AG04450 (cell line): ENCODE data around the gene SPRTN. TPM values are rescaled to one million over a fixed set of nuclear protein-coding genes. Genes with fewer than 3 reads are reported as not detected.

Experiments
- CTCF ChIA-PET: fragments of 300-600, 350-600 bp; formaldehyde crosslinking; extraction: SDS; loops from one replicate; lab custom pipeline; 2022; ENCODE audit warnings: antibody characterized with exemption, inconsistent platforms; lab: Charles Lee
- POLR2A ChIA-PET: fragments of 350-600 bp; formaldehyde crosslinking; extraction: SDS; loops from one replicate; lab custom pipeline; 2021; ENCODE audit warnings: antibody characterized with exemption, inconsistent platforms; lab: Yijun Ruan, JAX
- DNase-seq: peaks from one replicate; pipeline ENCODE4 v3.0.0-alpha.2; 2011; ENCODE audit warnings: low read depth, low spot score
- H3K27ac ChIP-seq: one replicate; pipeline ENCODE4 v1.5.1; 2012; ENCODE audit warnings: low read depth, low read length, control low read depth
- H3K27me3 ChIP-seq: one replicate; pipeline ENCODE4 v1.6.0; 2012; ENCODE audit warnings: low read length; ENCODE audit not compliant: control insufficient read depth, insufficient read depth
- H3K4me3 ChIP-seq: 2 replicates; pipeline ENCODE4 v1.5.1; 2011; ENCODE audit warnings: mild to moderate bottlenecking, low read depth, low read length, control low read depth
- H3K9me3 ChIP-seq: 2 replicates; pipeline ENCODE4 v1.5.1; 2012; ENCODE audit warnings: low read length; ENCODE audit not compliant: control insufficient read depth, insufficient read depth
- CTCF ChIP-seq: IDR thresholded peaks from 2 replicates; pipeline ENCODE4 v1.5.1; 2011; ENCODE audit warnings: low read depth, low read length, control low read depth, inconsistent platforms
- polyA plus RNA-seq: library from polyadenylated mRNA; depleted of rRNA; stranded (reverse); fragments of >200 nt; gene quantifications from 2 replicates; pipeline ENCODE4 v1.2.3, GENCODE V29; 2011

The SPRTN gene
- polyA plus RNA-seq, 1 experiment: 12.6 TPM

GRCh38 chr1:231334079-231334666 is 3.9 kb upstream of the SPRTN start:
- ChIA-PET CTCF (interaction anchor here (0.6 to 1.1 kb wide), 3 partner anchors 24 to 422 kb away, joined by 3 read pairs; no protein-coding TSS in a partner anchor), POLR2A (no interaction called here)
- no peak for TF ChIP-seq CTCF
- Histone ChIP-seq H3K4me3 (peak overlapping the region; percentile 99), H3K9me3 (peaks cover 5% of the 10 kb centered on the region; the same call in 1 of the 2 replicates), H3K27me3 (no peaks in the 10 kb centered on the region), H3K27ac (no peak overlapping the region)
- no peak for DNase-seq

GRCh38 chr1:231334952-231335351 is 3.1 kb upstream of the SPRTN start:
- ChIA-PET POLR2A (no interaction called here), CTCF (interaction anchor here (0.7 to 0.8 kb wide), 3 partner anchors 22 to 108 kb away, joined by 3 read pairs; no protein-coding TSS in a partner anchor)
- H3K27me3 ChIP-seq: no peaks in the 10 kb centered on the region
- no peak overlapping the region for H3K27ac ChIP-seq
- TF ChIP-seq CTCF: no peak
- DNase-seq: no peak
- peaks cover 5% of the 10 kb centered on the region; the same call in 1 of the 2 replicates for H3K9me3 ChIP-seq
- H3K4me3 ChIP-seq: peak overlapping the region; percentile 99

- Histone ChIP-seq H3K4me3 (peak overlapping the region; percentile 99), H3K9me3 (peaks cover 5% of the 10 kb centered on the region; the same call in 1 of the 2 replicates), H3K27ac (no peak overlapping the region), H3K27me3 (no peaks in the 10 kb centered on the region)
- ChIA-PET CTCF (interaction anchor here (0.8 to 3.3 kb wide), 2 partner anchors 21 to 254 kb away, joined by 3 to 14 read pairs; no protein-coding TSS in a partner anchor), POLR2A (no interaction called here)
- no peak for TF ChIP-seq CTCF
- DNase-seq: no peak
These were observed 2.2 kb upstream of the SPRTN start for GRCh38 chr1:231335663-231336602.

GRCh38 chr1:231337043-231337471 is 1.0 kb upstream of the SPRTN start:
- peak overlapping the region; percentile 99 for H3K27ac ChIP-seq
- peaks cover 5% of the 10 kb centered on the region; the same call in 1 of the 2 replicates for H3K9me3 ChIP-seq
- POLR2A ChIA-PET: interaction anchor here (0.6 to 1.5 kb wide), 6 partner anchors 83 to 428 kb away, joined by 3 to 6 read pairs (median 4); partner anchors contain the start of gene EGLN1
- H3K4me3 ChIP-seq: peak overlapping the region; percentile 99
- no peak for DNase-seq
- CTCF ChIA-PET: interaction anchor here (1.1 to 3.3 kb wide), 3 partner anchors 20 to 270 kb away, joined by 5 to 14 read pairs (median 10); no protein-coding TSS in a partner anchor
- H3K27me3 ChIP-seq: no peaks in the 10 kb centered on the region
- TF ChIP-seq CTCF: no peak
